CD4-positive, CD25-positive, alpha-beta regulatory T cell (primary cell): ENCODE results near the gene SMARCA2. TPM values are rescaled to one million over a fixed set of nuclear protein-coding genes. Genes with fewer than 3 reads are reported as not detected.

Experiments
- ATAC-seq, 2 donors: fragments of 150-1000 bp; cut with Tn5 transposase; one replicate each; pipeline ENCODE4 v1.10.0; 2021; ENCODE audit warnings: low read depth in 2 of 2, moderate number of reproducible peaks in 2 of 2, moderate library complexity in 1 of 2
- DNase-seq, 3 donors: peaks; one replicate each; pipeline versions ENCODE4 v3.0.0 to v3.0.0-alpha.2; 2012 to 2022; ENCODE audit warnings: mixed read lengths in 1 of 3
- H3K27ac ChIP-seq: one replicate; pipeline ENCODE4 v1.7.0; 2013; ENCODE audit warnings: mild to moderate bottlenecking, low read length; ENCODE audit not compliant: insufficient read depth, poor library complexity, severe bottlenecking
- H3K27me3 ChIP-seq: one replicate; pipeline ENCODE4 v1.7.0; 2013; ENCODE audit warnings: low read length; ENCODE audit not compliant: control insufficient read depth, insufficient read depth
- H3K36me3 ChIP-seq: one replicate; pipeline ENCODE4 v1.7.0; 2013; ENCODE audit warnings: mild to moderate bottlenecking, low read length, moderate library complexity; ENCODE audit not compliant: control insufficient read depth, insufficient read depth
- H3K4me1 ChIP-seq: 2 replicates; pipeline ENCODE4 v1.7.0; 2013; ENCODE audit warnings: mild to moderate bottlenecking, low read length; ENCODE audit not compliant: insufficient read depth, control insufficient read depth, poor library complexity, severe bottlenecking
- H3K4me3 ChIP-seq: one replicate; pipeline ENCODE4 v1.7.0; 2013; ENCODE audit warnings: low read depth, mild to moderate bottlenecking, low read length, moderate library complexity
- H3K9me3 ChIP-seq, 2 experiments: 1 replicate in 1 of 2; 2 replicates in 1 of 2; pipeline ENCODE4 v1.7.0; 2013; ENCODE audit warnings: low read length in 2 of 2, mild to moderate bottlenecking in 1 of 2, moderate library complexity in 1 of 2; ENCODE audit not compliant: control insufficient read depth in 2 of 2
- H3K27ac Mint-ChIP-seq, 3 donors: one replicate each; pipeline ENCODE4 v1.8.0; 2020 to 2022; ENCODE audit warnings: mild to moderate bottlenecking in 3 of 3, mixed read lengths in 3 of 3, moderate library complexity in 2 of 3
- H3K27me3 Mint-ChIP-seq: one replicate; pipeline ENCODE4 v1.8.0; 2022; ENCODE audit warnings: mild to moderate bottlenecking, mixed read lengths
- H3K36me3 Mint-ChIP-seq: one replicate; pipeline ENCODE4 v1.8.0; 2020; ENCODE audit warnings: mixed read lengths
- H3K4me1 Mint-ChIP-seq, 4 donors: one replicate each; pipeline ENCODE4 v1.8.0; 2020 to 2022; ENCODE audit warnings: mixed read lengths in 4 of 4, mild to moderate bottlenecking in 1 of 4
- H3K4me3 Mint-ChIP-seq, 4 donors: one replicate each; pipeline ENCODE4 v1.8.0; 2020 to 2022; ENCODE audit warnings: mild to moderate bottlenecking in 4 of 4, mixed read lengths in 4 of 4, moderate library complexity in 3 of 4
- H3K9me3 Mint-ChIP-seq, 7 donors: one replicate each; pipeline ENCODE4 v1.8.0; 2020 to 2022; ENCODE audit warnings: mixed read lengths in 7 of 7, mild to moderate bottlenecking in 3 of 7, moderate library complexity in 2 of 7
- polyA plus RNA-seq, 4 donors: library from polyadenylated mRNA; unstranded; fragments of 300-500 nt; fragmentation: Illumina TruSeq; gene quantifications; one replicate each; pipeline ENCODE4 v1.2.3, GENCODE V29; 2021
- total RNA-seq: library from RNA; stranded (reverse); gene quantifications from one replicate; pipeline ENCODE4 v1.2.3, GENCODE V29; 2022

Gene SMARCA2
- total and polyA plus RNA-seq, 5 donors from 2014 or later: 28.7 to 298 (median 37.8) TPM

DNA sequence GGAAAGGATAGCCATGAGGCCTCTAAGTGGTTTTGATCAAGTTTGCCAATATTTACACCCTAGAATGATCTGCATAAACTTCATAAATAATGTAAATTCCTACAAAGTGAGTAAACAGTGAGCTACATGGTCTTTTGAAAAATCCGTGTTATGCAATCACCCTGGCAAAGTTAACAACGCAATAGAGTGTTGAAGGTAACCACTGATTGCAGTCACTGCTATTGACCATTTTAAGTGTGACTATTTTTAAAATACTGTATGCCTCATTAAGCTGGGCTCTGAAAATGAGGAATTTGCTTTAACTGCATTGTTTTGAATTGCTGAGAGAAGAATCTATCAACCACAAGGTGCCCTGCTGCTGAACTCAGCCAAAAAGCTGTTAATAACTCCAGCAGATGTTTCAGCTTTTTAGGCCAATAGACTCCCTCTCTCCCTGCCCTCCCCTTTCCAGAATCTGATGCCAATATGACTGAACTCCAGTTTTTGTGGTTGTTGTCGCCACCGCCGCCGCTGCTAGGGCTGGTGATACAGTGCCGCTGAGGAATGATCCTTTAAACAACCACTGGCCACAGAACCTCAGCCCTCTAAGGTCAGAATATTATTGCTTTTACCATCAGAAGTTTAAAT, 35.3 kb upstream of the SMARCA2 start:
- DNase-seq (no peak), ATAC-seq (no peak)
- H3K4me3 Mint-ChIP-seq: no peak overlapping the region
- H3K27me3 Mint-ChIP-seq: no peaks in the 10 kb centered on the region
- Histone ChIP-seq H3K4me3 (no peak overlapping the region), H3K4me1 (no peaks in the 10 kb centered on the region), H3K27me3 (no peaks in the 10 kb centered on the region), H3K9me3 (no peaks in the 10 kb centered on the region), H3K27ac (no peak overlapping the region), H3K36me3 (no peaks in the 10 kb centered on the region)
- H3K9me3 Mint-ChIP-seq: no peaks in the 10 kb centered on the region
- no peak overlapping the region for H3K27ac Mint-ChIP-seq
- H3K36me3 Mint-ChIP-seq: no peaks in the 10 kb centered on the region
- H3K4me1 Mint-ChIP-seq: no peaks in the 10 kb centered on the region

DNA sequence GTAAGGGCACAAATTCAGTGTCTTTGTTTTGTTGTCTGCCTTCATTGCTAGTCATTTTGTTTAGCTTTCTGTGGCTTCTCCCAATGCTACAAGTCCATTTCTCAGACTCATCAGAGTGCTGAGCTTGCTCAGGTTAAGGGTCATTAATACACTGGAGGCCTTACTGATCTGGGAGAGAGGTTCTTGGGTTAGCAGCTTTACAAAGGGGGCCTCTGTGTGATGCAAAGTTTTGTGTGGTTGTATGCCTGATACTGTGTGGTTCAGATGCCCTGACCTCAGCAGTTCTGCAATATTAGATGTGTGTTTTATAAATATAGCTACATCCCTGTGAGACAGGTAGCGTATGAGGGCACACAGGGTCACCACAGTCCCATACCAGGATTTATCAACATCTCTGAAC, 34.8 kb upstream of the SMARCA2 start:
- Histone ChIP-seq H3K4me3 (no peak overlapping the region), H3K27me3 (no peaks in the 10 kb centered on the region), H3K27ac (no peak overlapping the region), H3K9me3 (no peaks in the 10 kb centered on the region), H3K36me3 (no peaks in the 10 kb centered on the region), H3K4me1 (no peaks in the 10 kb centered on the region)
- H3K4me1 Mint-ChIP-seq: no peaks in the 10 kb centered on the region
- no peaks in the 10 kb centered on the region for H3K9me3 Mint-ChIP-seq
- H3K4me3 Mint-ChIP-seq: no peak overlapping the region
- no peak overlapping the region for H3K27ac Mint-ChIP-seq
- DNase-seq (no peak), ATAC-seq (no peak)
- no peaks in the 10 kb centered on the region for H3K36me3 Mint-ChIP-seq
- no peaks in the 10 kb centered on the region for H3K27me3 Mint-ChIP-seq

DNA sequence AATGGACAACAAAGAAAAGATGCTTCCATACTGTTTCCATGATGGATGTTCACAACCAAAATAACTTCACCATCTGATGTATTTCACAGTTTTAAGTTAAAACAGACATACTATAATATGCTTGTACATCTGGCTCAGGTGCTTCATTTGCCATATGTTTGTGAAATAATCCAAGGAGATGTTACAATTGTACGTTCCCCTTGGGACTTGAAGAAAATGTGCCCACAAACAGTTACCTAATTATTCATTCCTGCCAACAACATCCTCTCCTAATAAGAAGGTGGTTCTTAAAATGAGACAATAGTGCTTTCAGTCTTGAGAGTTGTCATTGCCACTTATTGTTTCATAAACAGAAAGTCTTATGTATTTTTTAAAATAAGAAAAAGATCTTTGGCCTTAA, 33.1 kb upstream of the SMARCA2 start:
- no peak overlapping the region for H3K4me3 ChIP-seq
- no peaks in the 10 kb centered on the region for H3K4me1 Mint-ChIP-seq
- no peak overlapping the region for H3K27ac ChIP-seq
- no peaks in the 10 kb centered on the region for H3K9me3 Mint-ChIP-seq
- H3K27ac Mint-ChIP-seq: peak overlapping the region in 1 of 3 donors; percentile 15
- DNase-seq: no peak
- no peak overlapping the region for H3K4me3 Mint-ChIP-seq
- H3K36me3 ChIP-seq: no peaks in the 10 kb centered on the region
- H3K36me3 Mint-ChIP-seq: no peaks in the 10 kb centered on the region
- no peak for ATAC-seq
- H3K4me1 ChIP-seq: no peaks in the 10 kb centered on the region
- peaks cover 2% of the 10 kb centered on the region for H3K27me3 ChIP-seq
- no peaks in the 10 kb centered on the region for H3K9me3 ChIP-seq
- H3K27me3 Mint-ChIP-seq: peaks cover 4% of the 10 kb centered on the region

DNA sequence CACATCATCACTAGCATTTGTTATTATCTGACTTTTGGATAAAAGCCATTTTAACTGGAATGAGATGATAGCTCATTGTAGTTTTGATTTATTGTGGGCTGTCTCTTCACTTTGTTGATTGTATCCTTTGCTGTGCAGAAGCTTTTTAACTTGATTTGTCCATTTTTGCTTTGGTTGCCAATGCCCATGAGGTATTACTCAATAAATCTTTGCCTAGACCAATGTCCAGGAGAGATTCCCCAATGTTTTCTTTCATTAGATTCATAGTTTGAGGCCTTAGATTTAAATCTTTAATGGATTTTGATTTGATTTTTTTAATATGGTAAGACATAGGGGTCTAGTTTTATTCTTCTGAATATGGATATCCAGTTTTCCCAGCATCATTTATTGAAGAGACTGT, 28.8 kb upstream of the SMARCA2 start:
- no peaks in the 10 kb centered on the region for H3K9me3 Mint-ChIP-seq
- H3K27ac ChIP-seq: no peak overlapping the region
- H3K36me3 Mint-ChIP-seq: no peaks in the 10 kb centered on the region
- peaks cover 13% of the 10 kb centered on the region for H3K27me3 Mint-ChIP-seq
- H3K4me1 ChIP-seq: no peaks in the 10 kb centered on the region
- no peaks in the 10 kb centered on the region for H3K36me3 ChIP-seq
- H3K4me1 Mint-ChIP-seq: no peaks in the 10 kb centered on the region
- H3K9me3 ChIP-seq: no peaks in the 10 kb centered on the region
- H3K4me3 ChIP-seq: no peak overlapping the region
- no peak for DNase-seq
- H3K4me3 Mint-ChIP-seq: no peak overlapping the region
- H3K27me3 ChIP-seq: peaks cover 6% of the 10 kb centered on the region
- no peak overlapping the region for H3K27ac Mint-ChIP-seq
- no peak for ATAC-seq

DNA sequence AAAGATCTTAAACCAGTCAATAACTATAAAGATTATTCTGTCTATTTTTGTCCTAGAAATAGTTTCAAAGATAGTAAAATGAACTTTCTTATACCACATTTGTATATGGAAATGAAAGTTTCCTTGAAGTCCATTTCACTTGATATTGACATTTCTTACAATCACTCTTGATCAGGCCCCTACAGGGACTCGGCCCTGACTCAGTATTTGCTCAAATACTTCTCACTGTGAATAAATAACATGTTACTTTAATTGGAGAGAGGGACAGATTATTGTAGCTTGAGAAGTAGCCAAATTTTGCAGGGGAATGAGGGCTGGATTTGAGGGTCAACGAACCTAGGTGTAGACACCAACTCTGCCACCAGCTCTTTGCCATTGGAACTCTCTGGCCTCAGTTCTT, 25.6 kb upstream of the SMARCA2 start:
- H3K9me3 Mint-ChIP-seq: no peaks in the 10 kb centered on the region
- ATAC-seq (no peak), DNase-seq (no peak)
- no peak overlapping the region for H3K4me3 ChIP-seq
- no peaks in the 10 kb centered on the region for H3K9me3 ChIP-seq
- H3K4me3 Mint-ChIP-seq: no peak overlapping the region
- H3K4me1 Mint-ChIP-seq: no peaks in the 10 kb centered on the region
- peaks cover 20% of the 10 kb centered on the region for H3K27me3 Mint-ChIP-seq
- H3K4me1 ChIP-seq: no peaks in the 10 kb centered on the region
- peaks cover 6% of the 10 kb centered on the region for H3K27me3 ChIP-seq
- H3K36me3 ChIP-seq: no peaks in the 10 kb centered on the region
- H3K27ac ChIP-seq: no peak overlapping the region
- H3K36me3 Mint-ChIP-seq: no peaks in the 10 kb centered on the region
- no peak overlapping the region for H3K27ac Mint-ChIP-seq

DNA sequence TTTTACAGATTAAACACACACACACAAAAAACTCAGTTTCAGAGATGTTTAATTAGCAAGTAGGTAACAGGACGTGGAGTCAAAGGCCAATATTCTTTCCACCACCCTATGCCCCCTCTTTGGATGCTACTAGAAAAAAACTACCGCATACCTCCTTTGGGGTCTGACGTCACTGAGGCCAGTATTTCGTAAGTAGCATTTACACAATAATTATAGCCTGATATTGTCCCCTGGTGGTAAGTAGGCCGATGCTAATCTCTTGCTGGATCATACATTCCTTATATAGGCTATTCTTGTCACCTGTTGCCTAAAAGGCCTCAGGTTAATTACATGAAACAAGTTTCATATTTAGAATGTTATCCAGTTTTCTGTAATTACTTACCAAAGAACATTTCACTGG, 21.0 kb upstream of the SMARCA2 start:
- Mint-ChIP-seq H3K36me3 (no peaks in the 10 kb centered on the region), H3K4me1 (no peaks in the 10 kb centered on the region), H3K27ac (no peak overlapping the region), H3K9me3 (no peaks in the 10 kb centered on the region), H3K27me3 (peaks cover 26% of the 10 kb centered on the region), H3K4me3 (no peak overlapping the region)
- Histone ChIP-seq H3K36me3 (no peaks in the 10 kb centered on the region), H3K4me3 (no peak overlapping the region), H3K9me3 (no peaks in the 10 kb centered on the region), H3K4me1 (no peaks in the 10 kb centered on the region), H3K27ac (no peak overlapping the region), H3K27me3 (peaks cover 8% of the 10 kb centered on the region)
- DNase-seq (no peak), ATAC-seq (no peak)

DNA sequence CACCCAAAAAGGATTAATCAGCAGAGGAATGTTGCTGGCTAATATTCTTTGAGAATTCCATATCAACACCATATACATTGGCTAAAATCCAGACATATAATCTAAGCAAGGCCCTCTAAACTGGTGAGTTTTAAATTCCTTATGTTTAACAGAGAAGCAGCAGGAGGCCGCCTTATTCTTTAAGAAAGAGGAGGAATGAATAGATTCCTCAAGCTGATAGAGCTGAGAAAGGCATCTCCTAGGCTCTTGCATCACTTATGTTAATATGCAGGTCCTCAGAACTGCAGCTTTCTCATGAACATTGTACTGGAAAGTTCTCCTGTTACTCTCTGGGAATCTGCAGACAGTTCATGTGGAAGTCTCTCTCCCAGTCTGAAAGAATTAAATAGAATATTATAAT, 20.1 kb upstream of the SMARCA2 start:
- Mint-ChIP-seq H3K4me3 (no peak overlapping the region), H3K4me1 (no peaks in the 10 kb centered on the region), H3K36me3 (no peaks in the 10 kb centered on the region), H3K27me3 (peaks cover 28% of the 10 kb centered on the region), H3K27ac (no peak overlapping the region), H3K9me3 (peaks cover 0 to 2% (median 0%) of the 10 kb centered on the region in 7 donors)
- no peak for ATAC-seq
- no peaks in the 10 kb centered on the region for H3K4me1 ChIP-seq
- H3K36me3 ChIP-seq: no peaks in the 10 kb centered on the region
- H3K4me3 ChIP-seq: no peak overlapping the region
- no peak overlapping the region for H3K27ac ChIP-seq
- H3K9me3 ChIP-seq: no peaks in the 10 kb centered on the region
- DNase-seq: no peak
- H3K27me3 ChIP-seq: peaks cover 8% of the 10 kb centered on the region

DNA sequence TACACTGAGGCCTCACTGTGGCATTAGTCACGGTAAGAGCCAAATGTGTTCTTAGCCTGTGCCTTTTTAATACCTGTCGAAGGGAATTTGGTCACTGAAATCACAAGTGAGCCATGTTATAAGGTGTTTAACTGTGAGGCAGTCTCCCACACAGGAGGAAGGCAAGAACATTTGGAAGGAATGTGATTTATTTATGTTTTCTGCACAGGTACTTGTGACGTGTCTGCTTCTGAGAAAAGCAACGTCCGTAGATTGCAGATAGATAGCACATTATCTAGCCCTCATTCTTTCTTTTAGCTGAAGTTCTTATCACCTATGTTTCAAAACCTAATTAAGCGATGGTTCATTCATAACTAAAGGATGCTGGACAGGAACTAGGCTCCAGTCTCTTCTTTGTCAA, 19.0 kb upstream of the SMARCA2 start:
- Mint-ChIP-seq H3K4me1 (no peaks in the 10 kb centered on the region), H3K27ac (no peak overlapping the region), H3K9me3 (peaks cover 0 to 2% (median 0%) of the 10 kb centered on the region in 7 donors)

More for the DNA sequence above, 19.0 kb upstream of the SMARCA2 start:
- Histone ChIP-seq H3K9me3 (no peaks in the 10 kb centered on the region), H3K4me3 (no peak overlapping the region), H3K27ac (no peak overlapping the region), H3K27me3 (peaks cover 8% of the 10 kb centered on the region), H3K4me1 (no peaks in the 10 kb centered on the region), H3K36me3 (no peaks in the 10 kb centered on the region)
- Mint-ChIP-seq H3K27me3 (peaks cover 37% of the 10 kb centered on the region), H3K4me3 (no peak overlapping the region), H3K36me3 (no peaks in the 10 kb centered on the region)
- ATAC-seq: no peak
- DNase-seq: no peak
